GM19351 (cell line): ENCODE data around the gene SRPK1.

ENCODE experiments used
- ATAC-seq: cut with Tn5 transposase; IDR thresholded peaks from one replicate; pipeline ENCODE4 v1.9.1; 2021; ENCODE audit warnings: mild to moderate bottlenecking, moderate library complexity; ENCODE audit not compliant: unreplicated experiment

SRPK1 gene

DNA sequence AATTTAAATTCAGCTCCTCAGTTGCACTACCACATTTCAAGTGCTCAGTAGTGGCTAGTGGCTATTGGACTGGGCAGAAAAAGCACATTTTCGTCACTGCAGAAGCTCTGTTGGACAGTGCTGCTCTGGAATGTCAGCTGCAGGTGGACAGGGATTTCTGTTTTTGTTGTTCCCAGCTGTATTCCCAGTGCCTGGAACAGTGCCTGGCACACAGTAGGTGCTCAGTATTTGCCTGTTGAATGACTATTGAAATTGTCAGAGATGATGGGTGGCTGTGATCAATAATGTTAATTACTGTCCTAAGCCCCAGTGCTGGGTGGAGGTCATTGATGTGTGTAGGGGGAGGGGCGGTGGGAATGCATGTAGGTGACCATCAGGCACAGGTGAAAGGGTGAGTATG lies 134.6 kb downstream of the SRPK1 start:
- no peak for ATAC-seq

DNA sequence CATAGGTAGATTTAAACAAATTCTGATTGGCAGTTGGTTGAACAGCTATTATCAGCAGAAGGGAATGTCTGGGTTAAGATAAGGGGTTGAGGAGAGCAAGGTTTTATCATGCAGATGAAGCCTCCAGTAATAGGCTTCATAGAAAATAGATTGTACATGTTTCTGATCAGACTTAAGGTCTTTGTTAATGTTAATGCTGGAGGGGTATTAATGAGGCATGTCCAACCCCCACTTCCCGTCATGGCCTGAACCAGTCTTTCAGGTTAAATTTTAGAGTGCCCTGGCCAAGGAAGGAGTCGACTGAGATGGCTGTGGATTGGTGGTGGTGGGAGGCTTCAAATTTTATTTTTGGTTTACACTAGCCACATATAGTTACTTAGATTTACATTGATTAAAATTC lies 136.7 kb downstream of the SRPK1 start:
- no peak for ATAC-seq
